ENCODE results near the gene TH.

Gene TH

DNA sequence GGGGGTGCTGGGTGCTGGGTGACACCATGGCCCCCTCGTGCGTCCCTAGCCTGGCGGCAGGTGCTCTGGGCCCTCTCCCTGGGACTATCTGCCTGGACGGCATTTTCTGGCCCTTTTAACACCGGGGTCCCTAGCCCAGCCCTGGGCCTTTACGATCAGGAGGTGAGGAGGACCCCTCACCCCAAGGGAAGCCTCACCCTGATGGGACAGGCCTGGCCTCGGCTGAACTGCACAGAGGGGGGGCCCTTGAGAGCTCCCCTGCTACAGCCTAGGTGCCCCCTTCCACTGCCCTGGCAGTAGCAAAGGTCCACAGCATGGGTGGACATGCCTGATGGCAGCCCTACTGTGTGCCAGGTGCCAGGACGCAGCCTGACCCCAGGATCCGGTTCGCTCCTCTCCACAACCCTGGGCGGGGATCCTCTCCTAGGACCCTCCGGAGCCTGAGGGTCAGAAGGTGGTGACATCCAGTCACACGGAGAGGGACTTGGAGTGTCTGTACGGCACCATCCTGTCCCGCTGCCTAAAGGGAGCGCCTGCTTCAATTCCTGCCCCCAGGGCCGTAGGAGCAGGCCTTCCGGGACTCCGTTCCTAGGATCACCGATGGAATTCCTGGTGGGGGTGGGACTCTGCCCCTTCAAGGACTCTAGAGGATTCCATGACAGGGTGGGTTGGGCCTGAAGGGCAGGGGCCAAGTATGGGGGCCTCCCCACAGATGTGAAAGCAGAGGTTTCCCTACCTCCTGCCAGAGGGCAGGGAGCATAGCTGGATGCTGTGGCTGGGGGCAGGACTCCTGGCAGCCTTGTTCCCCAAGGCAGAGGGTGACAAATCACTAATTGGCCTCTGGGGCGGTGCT, 33.0 kb upstream of the TH start:
- CTCF ChIA-PET, result no interaction called here
- TF ChIP-seq ELF4 (IDR thresholded peaks at IDR 0.05), result no peak
- TF ChIP-seq BHLHE40 (IDR thresholded peaks at IDR 0.05; ENCODE audit: borderline replicate concordance), result no peak
- TF ChIP-seq L3MBTL2 (conservative IDR thresholded peaks at IDR 0.05), result no peak
- TF ChIP-seq ZNF384 (IDR thresholded peaks at IDR 0.05), result no peak
- TF ChIP-seq NFRKB (IDR thresholded peaks at IDR 0.05), result no peak
- TF ChIP-seq FOXA1 (IDR thresholded peaks at IDR 0.05), result no peak
- TF ChIP-seq TARDBP (IDR thresholded peaks at IDR 0.05), result no peak
- POLR2A ChIA-PET, result no interaction called here
- DNase-seq (ENCODE audit: extremely low spot score), result no peak

- TF ChIP-seq LEF1 (IDR thresholded peaks at IDR 0.05; ENCODE audit: borderline replicate concordance) (no peak), BHLHE40 (IDR thresholded peaks at IDR 0.05; ENCODE audit: borderline replicate concordance) (no peak), ARNT (IDR thresholded peaks at IDR 0.05) (no peak), FOXK2 (IDR thresholded peaks at IDR 0.05) (no peak), SP1 (IDR thresholded peaks at IDR 0.05) (no peak), NFRKB (IDR thresholded peaks at IDR 0.05) (no peak), SUZ12 (IDR thresholded peaks at IDR 0.05) (no peak)
- ChIA-PET POLR2A (no interaction called here), CTCF (no interaction called here)
- DNase-seq (ENCODE audit: extremely low spot score), result no peak
These were observed 32.0 kb upstream of the TH start for GRCh38 chr11:2203440-2204259.

DNA sequence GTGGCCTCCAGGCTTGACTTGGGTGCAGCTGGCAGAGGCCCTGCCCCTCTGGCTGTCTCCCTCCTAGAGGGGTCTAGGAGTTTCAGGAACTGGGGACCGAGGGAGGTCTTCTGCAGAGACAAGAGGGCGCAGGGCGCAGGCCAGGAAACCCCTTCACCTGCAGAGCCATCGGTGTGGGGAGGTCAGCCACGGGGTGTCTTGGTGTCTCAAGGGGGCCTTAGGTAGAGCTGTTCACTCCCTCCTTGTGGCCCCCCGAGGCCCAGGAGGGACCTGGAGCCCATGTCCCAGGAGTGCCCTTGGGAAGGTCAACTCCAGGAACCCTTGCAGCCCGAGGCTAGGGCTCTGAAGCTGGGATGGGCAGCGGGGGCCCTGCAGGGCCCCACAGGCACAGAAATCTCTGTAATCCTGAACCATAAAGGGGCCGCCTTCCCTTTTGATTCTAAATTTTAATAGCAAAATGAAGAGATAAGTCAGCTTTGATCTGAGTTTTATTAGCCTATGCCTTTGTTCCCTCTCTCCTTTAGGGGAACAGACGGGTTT, 31.4 kb upstream of the TH start:
- no peak for DNase-seq (ENCODE audit: extremely low spot score)
- CTCF ChIA-PET, result no interaction called here
- no peak for TF ChIP-seq BHLHE40 (IDR thresholded peaks at IDR 0.05; ENCODE audit: borderline replicate concordance)
- TF ChIP-seq SUZ12 (IDR thresholded peaks at IDR 0.05), result no peak
- no peak for TF ChIP-seq FOXA1 (IDR thresholded peaks at IDR 0.05)
- TF ChIP-seq SP1 (IDR thresholded peaks at IDR 0.05), result no peak
- POLR2A ChIA-PET, result no interaction called here

DNA sequence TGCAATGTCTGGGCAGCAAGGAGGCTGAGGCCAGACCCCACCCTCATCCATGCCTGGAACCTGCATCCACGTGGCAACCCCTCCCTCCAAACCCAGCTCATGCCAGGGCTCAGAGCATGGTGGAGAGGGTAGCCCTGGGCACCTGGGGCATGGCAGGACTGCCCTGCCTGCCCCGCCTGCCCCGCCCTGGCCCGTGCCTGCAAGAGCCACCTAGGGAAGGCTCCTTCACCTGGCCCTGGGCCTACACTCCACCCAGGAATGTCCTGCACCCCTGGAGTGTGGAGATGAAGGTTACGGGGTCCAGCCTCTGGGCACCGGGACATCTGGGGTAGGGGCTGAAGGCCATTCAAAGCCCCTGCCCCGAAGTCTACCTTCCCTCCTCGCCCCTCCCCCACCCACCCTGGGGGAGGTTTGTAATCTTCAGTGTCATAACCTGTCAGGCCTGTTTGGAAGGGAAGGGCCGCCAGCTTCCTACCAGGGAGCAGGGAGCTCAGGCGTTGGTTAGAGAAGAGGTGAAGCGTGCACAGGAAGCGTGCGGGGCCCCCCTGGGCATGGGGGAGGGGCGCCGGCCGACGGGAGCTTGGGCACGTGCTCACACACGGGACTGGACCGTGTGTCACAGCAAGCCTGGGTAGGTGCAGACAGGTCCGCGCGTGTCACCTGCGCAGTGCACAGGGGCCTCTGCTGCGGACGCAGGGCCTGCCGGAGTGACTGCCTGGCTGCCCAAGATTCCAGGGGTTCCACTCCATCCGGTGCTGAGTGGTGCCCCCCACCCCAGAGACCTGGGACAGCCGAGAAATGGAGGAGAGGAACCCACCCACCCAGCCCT, 30.7 kb upstream of the TH start:
- DNase-seq (ENCODE audit: extremely low spot score), result no peak
- CTCF ChIA-PET, result interaction anchor here (0.5 kb wide), 1 partner anchor 390 kb away, joined by 4 read pairs; no protein-coding TSS in a partner anchor
- POLR2A ChIA-PET, result no interaction called here
- no peak for TF ChIP-seq HDGF (IDR thresholded peaks at IDR 0.05; ENCODE audit: borderline replicate concordance)
- no peak for TF ChIP-seq TARDBP (IDR thresholded peaks at IDR 0.05)
- no peak for TF ChIP-seq L3MBTL2 (conservative IDR thresholded peaks at IDR 0.05)
- TF ChIP-seq BHLHE40 (IDR thresholded peaks at IDR 0.05; ENCODE audit: borderline replicate concordance), result no peak
- TF ChIP-seq FOXM1 (IDR thresholded peaks at IDR 0.05; ENCODE audit: borderline replicate concordance), result no peak
- TF ChIP-seq ZNF384 (IDR thresholded peaks at IDR 0.05), result no peak
- no peak for TF ChIP-seq SUZ12 (IDR thresholded peaks at IDR 0.05)
- TF ChIP-seq ARNT (IDR thresholded peaks at IDR 0.05), result no peak
- no peak for TF ChIP-seq LEF1 (IDR thresholded peaks at IDR 0.05; ENCODE audit: borderline replicate concordance)
- TF ChIP-seq SP1 (IDR thresholded peaks at IDR 0.05), result no peak

GRCh38 chr11:2201542-2201941, 29.9 kb upstream of the TH start:
- DNase-seq (ENCODE audit: extremely low spot score), result no peak
- TF ChIP-seq SUZ12 (IDR thresholded peaks at IDR 0.05), result no peak
- TF ChIP-seq TARDBP (IDR thresholded peaks at IDR 0.05), result no peak
- no peak for TF ChIP-seq HDGF (IDR thresholded peaks at IDR 0.05; ENCODE audit: borderline replicate concordance)
- no peak for TF ChIP-seq SP1 (IDR thresholded peaks at IDR 0.05)
- TF ChIP-seq ARNT (IDR thresholded peaks at IDR 0.05), result no peak
- TF ChIP-seq NFRKB (IDR thresholded peaks at IDR 0.05), result no peak
- no peak for TF ChIP-seq BHLHE40 (IDR thresholded peaks at IDR 0.05; ENCODE audit: borderline replicate concordance)
- TF ChIP-seq, protein P1, sequence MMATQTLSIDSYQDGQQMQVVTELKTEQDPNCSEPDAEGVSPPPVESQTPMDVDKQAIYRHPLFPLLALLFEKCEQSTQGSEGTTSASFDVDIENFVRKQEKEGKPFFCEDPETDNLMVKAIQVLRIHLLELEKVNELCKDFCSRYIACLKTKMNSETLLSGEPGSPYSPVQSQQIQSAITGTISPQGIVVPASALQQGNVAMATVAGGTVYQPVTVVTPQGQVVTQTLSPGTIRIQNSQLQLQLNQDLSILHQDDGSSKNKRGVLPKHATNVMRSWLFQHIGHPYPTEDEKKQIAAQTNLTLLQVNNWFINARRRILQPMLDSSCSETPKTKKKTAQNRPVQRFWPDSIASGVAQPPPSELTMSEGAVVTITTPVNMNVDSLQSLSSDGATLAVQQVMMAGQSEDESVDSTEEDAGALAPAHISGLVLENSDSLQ (IDR thresholded peaks at IDR 0.05), result no peak
- no peak for TF ChIP-seq LEF1 (IDR thresholded peaks at IDR 0.05; ENCODE audit: borderline replicate concordance)
- no peak for TF ChIP-seq L3MBTL2 (conservative IDR thresholded peaks at IDR 0.05)
- TF ChIP-seq CTBP1 (IDR thresholded peaks at IDR 0.05; ENCODE audit: borderline replicate concordance), result no peak
- TF ChIP-seq ELF4 (IDR thresholded peaks at IDR 0.05), result no peak
- no peak for TF ChIP-seq FOXK2 (IDR thresholded peaks at IDR 0.05)
- TF ChIP-seq FOXA1 (IDR thresholded peaks at IDR 0.05), result no peak
- TF ChIP-seq FOXM1 (IDR thresholded peaks at IDR 0.05; ENCODE audit: borderline replicate concordance), result no peak
- no peak for TF ChIP-seq ZNF384 (IDR thresholded peaks at IDR 0.05)
- POLR2A ChIA-PET, result no interaction called here
- CTCF ChIA-PET, result no interaction called here

- TF ChIP-seq FOXM1 (IDR thresholded peaks at IDR 0.05; ENCODE audit: borderline replicate concordance) (no peak), SUZ12 (IDR thresholded peaks at IDR 0.05) (no peak), CTBP1 (IDR thresholded peaks at IDR 0.05; ENCODE audit: borderline replicate concordance) (no peak), FOXA1 (IDR thresholded peaks at IDR 0.05) (no peak), HDGF (IDR thresholded peaks at IDR 0.05; ENCODE audit: borderline replicate concordance) (no peak)
- no peak for DNase-seq (ENCODE audit: extremely low spot score)
- ChIA-PET CTCF (no interaction called here), POLR2A (no interaction called here)
These were observed 29.4 kb upstream of the TH start for GRCh38 chr11:2200957-2201519.

Data from HEK293T (cell line).